ENCODE measurements around the gene SCN1A. TPM values are rescaled to one million over a fixed set of nuclear protein-coding genes. Genes with fewer than 3 reads are reported as not detected.

The SCN1A gene
- total and polyA plus RNA-seq, 7 donors, result under 0.01 to 0.36 (median 0.14) TPM; not detected in 2

DNA sequence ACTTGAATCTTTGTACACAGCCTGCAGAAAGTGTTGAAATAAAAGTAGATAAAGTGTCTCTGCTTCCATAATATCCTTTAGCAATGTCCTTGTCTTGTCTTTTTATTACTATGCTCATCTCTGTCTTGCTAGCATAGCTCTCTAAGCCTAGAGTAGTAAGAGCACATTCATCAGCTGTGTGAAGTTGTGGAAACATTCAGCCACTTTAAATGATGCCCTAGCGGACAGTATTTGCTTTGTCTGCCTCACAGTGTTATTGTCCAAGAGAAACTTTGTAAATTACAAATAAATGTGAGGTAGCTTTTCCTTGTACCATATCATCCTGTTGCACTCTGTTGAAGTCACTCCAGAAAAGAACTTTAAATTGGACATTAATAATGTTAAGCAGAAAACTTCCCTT lies 113.9 kb downstream of the SCN1A start:
- Histone ChIP-seq H3K9me3 (no peaks in the 10 kb centered on the region), H3K36me3 (no peaks in the 10 kb centered on the region), H3K27me3 (no peaks in the 10 kb centered on the region), H3K4me1 (no peaks in the 10 kb centered on the region), H3K4me3 (no peak overlapping the region), H3K27ac (no peak overlapping the region)
- TF ChIP-seq CTCF (IDR thresholded peaks at IDR 0.05) (no peak), EP300 (IDR thresholded peaks at IDR 0.05) (no peak), POLR2A (IDR thresholded peaks at IDR 0.05) (no peak)
- DNase-seq, result no peak
- 57 to 58% methylated on average over 1 of the region's 1 CpG for WGBS, 2 donors
- intact Hi-C loops (cut with DNase I), result no loop called here

GRCh38 chr2:166011660-166012059 lies 116.2 kb downstream of the SCN1A start:
- Histone ChIP-seq H3K4me3 (no peak overlapping the region), H3K9me3 (no peaks in the 10 kb centered on the region), H3K36me3 (no peaks in the 10 kb centered on the region), H3K27me3 (no peaks in the 10 kb centered on the region), H3K4me1 (no peaks in the 10 kb centered on the region), H3K27ac (no peak overlapping the region)
- 50 to 81% methylated on average over 1 of the region's 1 CpG for WGBS, 2 donors
- intact Hi-C loops (cut with DNase I), result no loop called here
- no peak for DNase-seq
- TF ChIP-seq EP300 (IDR thresholded peaks at IDR 0.05) (no peak), CTCF (IDR thresholded peaks at IDR 0.05) (no peak), POLR2AphosphoS5 (IDR thresholded peaks at IDR 0.05) (no peak), POLR2A (IDR thresholded peaks at IDR 0.05) (no peak)

- Histone ChIP-seq H3K36me3 (no peaks in the 10 kb centered on the region), H3K4me1 (no peaks in the 10 kb centered on the region), H3K27me3 (no peaks in the 10 kb centered on the region), H3K4me3 (no peak overlapping the region), H3K9me3 (no peaks in the 10 kb centered on the region), H3K27ac (no peak overlapping the region)
- intact Hi-C loops (cut with DNase I), result no loop called here
- DNase-seq, result no peak
- WGBS, 2 donors, result 63 to 84% methylated on average over 2 of the region's 2 CpGs
- TF ChIP-seq POLR2AphosphoS5 (IDR thresholded peaks at IDR 0.05), result no peak
- TF ChIP-seq CTCF (IDR thresholded peaks at IDR 0.05), result no peak
Measured at GRCh38 chr2:166000401-166000800, 127.4 kb downstream of the SCN1A start.

DNA sequence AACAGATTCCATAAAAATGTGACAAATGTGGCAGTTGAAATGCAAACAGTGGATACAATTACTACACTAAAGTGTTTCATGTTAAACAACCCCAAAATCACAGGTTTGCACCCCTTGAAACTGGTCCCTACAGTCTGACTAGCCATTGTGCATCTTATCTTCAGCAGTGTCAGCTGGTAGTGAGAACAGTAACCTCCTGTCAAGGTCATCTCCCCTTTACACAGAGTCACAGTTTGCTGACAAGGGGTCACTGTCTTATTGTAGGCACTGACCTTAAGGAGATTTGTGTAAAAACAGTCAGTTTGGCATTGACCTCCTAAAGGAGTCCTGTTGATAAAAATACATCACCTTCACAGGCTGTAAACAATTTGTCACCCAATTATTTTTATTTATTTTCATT lies 137.0 kb downstream of the SCN1A start:
- no peaks in the 10 kb centered on the region for H3K9me3 ChIP-seq
- no peak overlapping the region for H3K4me3 ChIP-seq
- intact Hi-C loops (cut with DNase I), result no loop called here
- H3K27ac ChIP-seq, result no peak overlapping the region
- no peaks in the 10 kb centered on the region for H3K36me3 ChIP-seq
- no peaks in the 10 kb centered on the region for H3K27me3 ChIP-seq
- TF ChIP-seq CTCF (IDR thresholded peaks at IDR 0.05), result no peak
- no peak for TF ChIP-seq POLR2A (IDR thresholded peaks at IDR 0.05)
- TF ChIP-seq POLR2AphosphoS5 (IDR thresholded peaks at IDR 0.05), result no peak
- TF ChIP-seq EP300 (IDR thresholded peaks at IDR 0.05), result no peak
- no peaks in the 10 kb centered on the region for H3K4me1 ChIP-seq
- DNase-seq, result no peak

DNA sequence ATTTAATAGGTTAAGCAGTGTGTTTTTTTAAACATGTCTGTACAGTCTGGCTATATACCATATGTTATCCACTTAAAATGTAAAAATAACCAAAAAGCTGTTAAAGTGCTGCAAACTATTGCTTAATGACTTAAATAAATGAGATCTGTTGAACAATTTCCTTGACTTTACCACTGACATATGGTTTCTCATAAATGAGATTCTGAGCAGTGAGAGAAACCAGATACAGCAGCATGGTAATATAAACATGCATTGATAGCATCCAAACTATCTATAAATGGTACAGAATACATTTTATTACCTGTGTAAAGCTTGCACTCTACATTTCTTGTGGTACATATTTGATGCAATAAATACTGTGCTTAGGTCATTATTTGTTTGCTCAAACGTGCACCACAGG lies 138.0 kb downstream of the SCN1A start:
- Histone ChIP-seq H3K4me3 (no peak overlapping the region), H3K27me3 (no peaks in the 10 kb centered on the region), H3K36me3 (no peaks in the 10 kb centered on the region), H3K9me3 (no peaks in the 10 kb centered on the region), H3K27ac (no peak overlapping the region), H3K4me1 (no peaks in the 10 kb centered on the region)
- intact Hi-C loops (cut with DNase I), result no loop called here
- no peak for TF ChIP-seq POLR2A (IDR thresholded peaks at IDR 0.05)
- TF ChIP-seq POLR2AphosphoS5 (IDR thresholded peaks at IDR 0.05), result no peak
- no peak for TF ChIP-seq CTCF (IDR thresholded peaks at IDR 0.05)
- TF ChIP-seq EP300 (IDR thresholded peaks at IDR 0.05), result no peak
- no peak for DNase-seq
- WGBS, 2 donors, result 9 to 38% methylated on average over 1 of the region's 1 CpG

Data from sigmoid colon (tissue), 7 donors.